NCI-H2029 (cell line): ENCODE results near the gene OR4M1.
"Not testable (repeated sequence)": the region's sequence is repeated elsewhere in the genome, so short reads cannot be mapped to it uniquely, and the experiment has no call there.

Source experiments
- DNase-seq: peaks from one replicate; lab custom pipeline; 2025; lab: John Stamatoyannopoulos, UW

Gene OR4M1

GRCh38 chr14:19773204-19773603 lies at the start of gene OR4M1:
Gene OR4M1, plus strand, starts transcription at chr14:19773504. Its CDS starts 6,819 bp downstream, at chr14:19780323.
- not testable (repeated sequence) for DNase-seq

- no peak for DNase-seq
Measured at GRCh38 chr14:19729359-19729758, 43.9 kb upstream of the OR4M1 start.

- DNase-seq, result no peak
Measured at GRCh38 chr14:19729763-19730162, 43.5 kb upstream of the OR4M1 start.

- not testable (repeated sequence) for DNase-seq
Measured at GRCh38 chr14:19733893-19734292, 39.4 kb upstream of the OR4M1 start.

GRCh38 chr14:19743256-19743655 lies 30.0 kb upstream of the OR4M1 start, which contains the start of gene OR4Q3:
Gene OR4Q3, plus strand, starts transcription at chr14:19743571.
- DNase-seq, result no peak

GRCh38 chr14:19752316-19752715 lies 21.0 kb upstream of the OR4M1 start:
- not testable (repeated sequence) for DNase-seq

- no peak for DNase-seq
Measured at GRCh38 chr14:19754172-19754571, 19.1 kb upstream of the OR4M1 start.

GRCh38 chr14:19771491-19771890 lies 1.8 kb upstream of the OR4M1 start:
- not testable (repeated sequence) for DNase-seq

- no peak for DNase-seq
Measured at GRCh38 chr14:19771895-19772430, 1.3 kb upstream of the OR4M1 start.

- DNase-seq, result not testable (repeated sequence)
Measured at GRCh38 chr14:19772454-19772853, 850 bp upstream of the OR4M1 start.

- DNase-seq, result no peak
Measured at GRCh38 chr14:19775587-19775986, 2.3 kb downstream of the OR4M1 start.

GRCh38 chr14:19785848-19786247 lies 12.5 kb downstream of the OR4M1 start:
- not testable (repeated sequence) for DNase-seq

GRCh38 chr14:19787318-19787717 lies 14.0 kb downstream of the OR4M1 start:
- not testable (repeated sequence) for DNase-seq

- not testable (repeated sequence) for DNase-seq
Measured at GRCh38 chr14:19788150-19788549, 14.8 kb downstream of the OR4M1 start.

- not testable (repeated sequence) for DNase-seq
Measured at GRCh38 chr14:19796520-19797108, 23.3 kb downstream of the OR4M1 start.

- DNase-seq, result no peak
Measured at GRCh38 chr14:19799880-19800279, 26.6 kb downstream of the OR4M1 start.

- DNase-seq, result no peak
Measured at GRCh38 chr14:19800282-19801117, 27.2 kb downstream of the OR4M1 start.

GRCh38 chr14:19801118-19801464 lies 27.8 kb downstream of the OR4M1 start:
- no peak for DNase-seq

GRCh38 chr14:19803470-19803869 lies 30.2 kb downstream of the OR4M1 start, which contains the start of gene OR4N2:
Gene OR4N2, plus strand, starts transcription at chr14:19803770. Its CDS starts 23,679 bp downstream, at chr14:19827449.
- not testable (repeated sequence) for DNase-seq

- DNase-seq, result not testable (repeated sequence)
Measured at GRCh38 chr14:19813171-19813920, 40.0 kb downstream of the OR4M1 start.

GRCh38 chr14:19819879-19820278 lies 46.6 kb downstream of the OR4M1 start:
- not testable (repeated sequence) for DNase-seq

GRCh38 chr14:19821016-19821415 lies 47.7 kb downstream of the OR4M1 start:
- not testable (repeated sequence) for DNase-seq
